ENCODE data around the gene SEC14L3.

Gene SEC14L3

DNA sequence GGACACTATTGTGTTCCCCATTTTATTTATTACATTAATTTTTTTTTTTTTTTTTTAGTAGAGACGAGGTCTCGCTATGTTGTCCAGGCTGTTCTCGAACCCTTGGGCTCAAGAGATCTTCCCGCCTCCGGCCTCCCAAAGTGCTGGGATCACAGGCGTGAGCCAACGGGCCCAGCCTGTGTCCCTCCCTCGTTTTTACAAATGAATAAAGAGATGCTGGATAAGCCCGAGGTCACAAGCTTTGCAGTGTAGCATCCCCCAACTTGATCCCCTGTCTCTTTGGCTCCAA lies 46.5 kb downstream of the SEC14L3 start:
- TF ChIP-seq, protein P1, sequence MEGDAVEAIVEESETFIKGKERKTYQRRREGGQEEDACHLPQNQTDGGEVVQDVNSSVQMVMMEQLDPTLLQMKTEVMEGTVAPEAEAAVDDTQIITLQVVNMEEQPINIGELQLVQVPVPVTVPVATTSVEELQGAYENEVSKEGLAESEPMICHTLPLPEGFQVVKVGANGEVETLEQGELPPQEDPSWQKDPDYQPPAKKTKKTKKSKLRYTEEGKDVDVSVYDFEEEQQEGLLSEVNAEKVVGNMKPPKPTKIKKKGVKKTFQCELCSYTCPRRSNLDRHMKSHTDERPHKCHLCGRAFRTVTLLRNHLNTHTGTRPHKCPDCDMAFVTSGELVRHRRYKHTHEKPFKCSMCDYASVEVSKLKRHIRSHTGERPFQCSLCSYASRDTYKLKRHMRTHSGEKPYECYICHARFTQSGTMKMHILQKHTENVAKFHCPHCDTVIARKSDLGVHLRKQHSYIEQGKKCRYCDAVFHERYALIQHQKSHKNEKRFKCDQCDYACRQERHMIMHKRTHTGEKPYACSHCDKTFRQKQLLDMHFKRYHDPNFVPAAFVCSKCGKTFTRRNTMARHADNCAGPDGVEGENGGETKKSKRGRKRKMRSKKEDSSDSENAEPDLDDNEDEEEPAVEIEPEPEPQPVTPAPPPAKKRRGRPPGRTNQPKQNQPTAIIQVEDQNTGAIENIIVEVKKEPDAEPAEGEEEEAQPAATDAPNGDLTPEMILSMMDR (IDR thresholded peaks at IDR 0.05; ENCODE audit: insufficient read depth, low read length, poor library complexity, severe bottlenecking) = no peak
- TF ChIP-seq EZH2phosphoT487 (conservative IDR thresholded peaks at IDR 0.05; ENCODE audit: low read length) = no peak
- peak overlapping the region; percentile 75 for H3K9ac ChIP-seq (ENCODE audit: low read length)
- H3K4me3 ChIP-seq (ENCODE audit: insufficient read depth, low read length, poor library complexity, severe bottlenecking) = peak overlapping the region; percentile 79
- H3K9me2 ChIP-seq (replicated peaks; ENCODE audit: insufficient read depth, low read length) = no peaks in the 10 kb centered on the region
- H3K9me3 ChIP-seq (ENCODE audit: insufficient read depth, low read length) = no peaks in the 10 kb centered on the region
- no peaks in the 10 kb centered on the region for H4K20me1 ChIP-seq (ENCODE audit: low read depth, low read length)
- peaks cover 14% of the 10 kb centered on the region for H3F3A ChIP-seq (ENCODE audit: insufficient read depth)
- no peaks in the 10 kb centered on the region for H3K27me3 ChIP-seq (ENCODE audit: low read length)
- peaks cover 5% of the 10 kb centered on the region; the same call in 1 of the 2 replicates for H3K79me2 ChIP-seq (ENCODE audit: insufficient read depth, low read length)
- H3K4me2 ChIP-seq (ENCODE audit: low read depth, low read length, poor library complexity, severe bottlenecking) = peak overlapping the region; percentile 97
- H3K36me3 ChIP-seq (ENCODE audit: low read length) = no peaks in the 10 kb centered on the region; the same call in 1 of the 2 replicates
- peak overlapping the region; percentile 70 for H3K27ac ChIP-seq (ENCODE audit: low read depth, low read length)
- peak overlapping the region; percentile 98 for H2AFZ ChIP-seq (ENCODE audit: low read depth, low read length, severe bottlenecking)

DNA sequence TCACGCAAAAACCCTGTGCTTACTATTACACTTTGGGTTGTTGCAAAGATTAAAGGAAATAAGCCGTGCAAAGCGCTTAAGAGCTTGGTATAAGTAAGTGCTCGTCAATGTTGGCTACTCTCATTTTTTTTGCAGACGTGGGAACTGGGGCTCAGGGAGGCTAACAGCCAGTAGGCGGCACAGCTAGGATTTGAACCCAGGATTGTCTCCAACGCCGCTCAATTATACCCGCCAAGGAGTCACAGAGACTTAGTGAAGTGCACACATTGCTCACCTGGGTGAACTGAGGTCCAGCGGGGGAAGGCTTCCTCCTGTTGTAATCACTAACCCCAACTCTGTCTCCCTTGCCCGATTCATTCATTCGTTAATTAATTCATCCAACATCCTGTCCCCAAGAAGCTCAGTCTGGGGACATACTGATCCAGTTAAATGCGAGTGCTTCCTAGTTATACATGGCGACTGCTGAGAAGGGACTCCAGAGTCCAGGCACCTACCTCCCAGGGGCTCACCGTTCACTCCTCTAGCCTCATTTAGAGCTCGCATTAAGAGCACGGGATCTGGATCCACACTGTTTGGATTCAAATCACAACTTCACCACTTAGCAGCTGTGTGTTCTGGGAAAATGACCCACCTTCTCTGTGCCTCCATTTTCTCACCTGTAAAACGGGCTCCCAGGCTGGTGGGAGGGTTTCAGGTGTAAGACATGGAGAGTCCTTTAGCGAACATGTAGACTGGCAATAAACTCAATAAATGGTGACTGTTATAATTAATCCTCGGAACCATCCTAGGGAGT lies 47.1 kb downstream of the SEC14L3 start:
- peak overlapping the region; percentile 97 for H3K4me2 ChIP-seq (ENCODE audit: low read depth, low read length, poor library complexity, severe bottlenecking)
- peak overlapping the region; percentile 98 for H2AFZ ChIP-seq (ENCODE audit: low read depth, low read length, severe bottlenecking)
- H3K79me2 ChIP-seq (ENCODE audit: insufficient read depth, low read length) = peaks cover 5% of the 10 kb centered on the region; the same call in 1 of the 2 replicates
- H3K27ac ChIP-seq (ENCODE audit: low read depth, low read length) = peak overlapping the region; percentile 70
- H3K27me3 ChIP-seq (ENCODE audit: low read length) = no peaks in the 10 kb centered on the region
- peaks cover 14% of the 10 kb centered on the region for H3F3A ChIP-seq (ENCODE audit: insufficient read depth)
- no peaks in the 10 kb centered on the region for H4K20me1 ChIP-seq (ENCODE audit: low read depth, low read length)
- no peaks in the 10 kb centered on the region; the same call in 1 of the 2 replicates for H3K36me3 ChIP-seq (ENCODE audit: low read length)
- H3K9me2 ChIP-seq (replicated peaks; ENCODE audit: insufficient read depth, low read length) = no peaks in the 10 kb centered on the region
- TF ChIP-seq, protein P1 (IDR thresholded peaks at IDR 0.05; ENCODE audit: insufficient read depth, low read length, poor library complexity, severe bottlenecking) = no peak
- TF ChIP-seq EZH2phosphoT487 (conservative IDR thresholded peaks at IDR 0.05; ENCODE audit: low read length) = no peak
- no peaks in the 10 kb centered on the region for H3K9me3 ChIP-seq (ENCODE audit: insufficient read depth, low read length)
- peak overlapping the region; percentile 75 for H3K9ac ChIP-seq (ENCODE audit: low read length)
- H3K4me3 ChIP-seq (ENCODE audit: insufficient read depth, low read length, poor library complexity, severe bottlenecking) = peak overlapping the region; percentile 79

DNA sequence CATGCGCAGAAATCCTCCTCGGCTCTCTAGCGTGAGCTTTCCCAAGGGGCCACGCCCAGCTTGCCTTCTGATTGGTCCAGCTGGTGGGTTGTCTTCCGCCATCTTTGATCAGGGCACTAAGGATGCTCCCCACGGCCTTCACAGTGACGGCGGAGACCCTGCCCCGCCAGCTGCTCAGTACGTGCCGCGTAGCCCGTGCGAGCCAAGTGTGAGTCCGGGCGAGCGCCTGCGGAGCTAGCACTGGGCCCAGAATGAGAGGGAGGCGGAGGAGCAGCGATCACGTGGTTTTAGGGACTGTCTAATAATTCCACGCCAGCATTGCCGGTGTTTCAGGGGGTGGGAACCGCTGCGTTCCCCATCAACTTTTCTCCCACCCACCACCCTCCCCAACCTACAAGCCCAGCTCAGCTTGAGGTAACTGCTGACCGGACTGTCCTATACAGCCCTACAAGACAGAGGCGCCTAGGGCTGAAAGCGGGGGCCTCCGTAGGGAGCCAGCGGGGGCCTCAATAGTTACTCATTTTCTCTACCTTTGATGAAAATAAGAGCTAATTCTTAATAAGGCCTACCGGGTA lies 47.8 kb downstream of the SEC14L3 start:
- H3K4me3 ChIP-seq (ENCODE audit: insufficient read depth, low read length, poor library complexity, severe bottlenecking) = peak overlapping the region; percentile 79
- peaks cover 14% of the 10 kb centered on the region for H3F3A ChIP-seq (ENCODE audit: insufficient read depth)
- peaks cover 5% of the 10 kb centered on the region; the same call in 1 of the 2 replicates for H3K79me2 ChIP-seq (ENCODE audit: insufficient read depth, low read length)
- TF ChIP-seq EZH2phosphoT487 (conservative IDR thresholded peaks at IDR 0.05; ENCODE audit: low read length) = no peak
- TF ChIP-seq, protein P1 (IDR thresholded peaks at IDR 0.05; ENCODE audit: insufficient read depth, low read length, poor library complexity, severe bottlenecking) = no peak
- H2AFZ ChIP-seq (ENCODE audit: low read depth, low read length, severe bottlenecking) = peak overlapping the region; percentile 98
- H3K4me2 ChIP-seq (ENCODE audit: low read depth, low read length, poor library complexity, severe bottlenecking) = peak overlapping the region; percentile 97
- no peaks in the 10 kb centered on the region; the same call in 1 of the 2 replicates for H3K36me3 ChIP-seq (ENCODE audit: low read length)
- no peaks in the 10 kb centered on the region for H3K9me3 ChIP-seq (ENCODE audit: insufficient read depth, low read length)
- peak overlapping the region; percentile 70 for H3K27ac ChIP-seq (ENCODE audit: low read depth, low read length)
- no peaks in the 10 kb centered on the region for H4K20me1 ChIP-seq (ENCODE audit: low read depth, low read length)
- no peaks in the 10 kb centered on the region for H3K27me3 ChIP-seq (ENCODE audit: low read length)
- peak overlapping the region; percentile 96 for H3K9ac ChIP-seq (ENCODE audit: low read length)
- H3K9me2 ChIP-seq (replicated peaks; ENCODE audit: insufficient read depth, low read length) = no peaks in the 10 kb centered on the region

Data from SU-DHL-6 (cell line).